NCI-H748 treated with DMSO at 0.1 percent for 48 hours (cell line): Measurements from ENCODE around the gene OPTC.
"Not testable (repeated sequence)": the region's sequence is repeated elsewhere in the genome, so short reads cannot be mapped to it uniquely, and the experiment has no call there.

Experiments
- DNase-seq: peaks from one replicate; lab custom pipeline; 2025; lab: John Stamatoyannopoulos, UW

Gene OPTC

GRCh38 chr1:203493901-203494300 is at the start of gene OPTC:
TSS of gene OPTC (plus strand) at chr1:203494153. CDS start at chr1:203496006, 1,853 bp downstream.
- DNase-seq, result no peak

GRCh38 chr1:203444171-203444576 is 49.8 kb upstream of the OPTC start:
- DNase-seq, result no peak

- DNase-seq, result no peak
These were observed 46.8 kb upstream of the OPTC start for GRCh38 chr1:203447151-203447550.

- DNase-seq, result not testable (repeated sequence)
These were observed 46.4 kb upstream of the OPTC start for GRCh38 chr1:203447598-203447997.

- no peak for DNase-seq
These were observed 45.4 kb upstream of the OPTC start for GRCh38 chr1:203448521-203449061.

- DNase-seq, result no peak
These were observed 44.0 kb upstream of the OPTC start for GRCh38 chr1:203450001-203450400.

GRCh38 chr1:203450479-203451149 is 43.3 kb upstream of the OPTC start:
- DNase-seq, result no peak

- no peak for DNase-seq
These were observed 41.8 kb upstream of the OPTC start for GRCh38 chr1:203451836-203452784.

- DNase-seq, result no peak
These were observed 40.9 kb upstream of the OPTC start for GRCh38 chr1:203453016-203453415.

- no peak for DNase-seq
These were observed 40.3 kb upstream of the OPTC start for GRCh38 chr1:203453616-203454015.

GRCh38 chr1:203454986-203455471 is 38.9 kb upstream of the OPTC start:
- no peak for DNase-seq

GRCh38 chr1:203455706-203456105 is 38.2 kb upstream of the OPTC start:
- no peak for DNase-seq

- DNase-seq, result no peak
These were observed 37.4 kb upstream of the OPTC start for GRCh38 chr1:203456577-203456976.

GRCh38 chr1:203458078-203458477 is 35.9 kb upstream of the OPTC start:
- no peak for DNase-seq

- DNase-seq, result no peak
These were observed 34.2 kb upstream of the OPTC start for GRCh38 chr1:203459671-203460201.

GRCh38 chr1:203461717-203462116 is 32.2 kb upstream of the OPTC start:
- no peak for DNase-seq

- no peak for DNase-seq
These were observed 31.8 kb upstream of the OPTC start for GRCh38 chr1:203462143-203462542.

- DNase-seq, result no peak
These were observed 31.1 kb upstream of the OPTC start for GRCh38 chr1:203462878-203463277.

- no peak for DNase-seq
These were observed 30.4 kb upstream of the OPTC start for GRCh38 chr1:203463469-203464062.

- DNase-seq, result no peak
These were observed 29.7 kb upstream of the OPTC start for GRCh38 chr1:203464226-203464625.

- DNase-seq, result no peak
These were observed 29.2 kb upstream of the OPTC start for GRCh38 chr1:203464743-203465142.
